ENCODE measurements around the gene PRSS36.

The PRSS36 gene

GRCh38 chr16:31130899-31131298, 19.0 kb downstream of the PRSS36 start:
- no peak for DNase-seq (ENCODE audit: low read depth)
- Histone ChIP-seq H3K4me3 (ENCODE audit: low read length) (no peak overlapping the region), H3K27me3 (replicated peaks; ENCODE audit: control insufficient read depth, insufficient read depth, low read length) (peaks cover 5% of the 10 kb centered on the region), H3K9me3 (ENCODE audit: control insufficient read depth, low read length) (no peaks in the 10 kb centered on the region), H3K4me1 (ENCODE audit: control insufficient read depth, insufficient read depth, low read length) (peaks cover 10% of the 10 kb centered on the region), H3K9ac (ENCODE audit: low read length) (no peak overlapping the region), H3K36me3 (ENCODE audit: control insufficient read depth, insufficient read depth, low read length, severe bottlenecking) (peaks cover 35% of the 10 kb centered on the region)

DNA sequence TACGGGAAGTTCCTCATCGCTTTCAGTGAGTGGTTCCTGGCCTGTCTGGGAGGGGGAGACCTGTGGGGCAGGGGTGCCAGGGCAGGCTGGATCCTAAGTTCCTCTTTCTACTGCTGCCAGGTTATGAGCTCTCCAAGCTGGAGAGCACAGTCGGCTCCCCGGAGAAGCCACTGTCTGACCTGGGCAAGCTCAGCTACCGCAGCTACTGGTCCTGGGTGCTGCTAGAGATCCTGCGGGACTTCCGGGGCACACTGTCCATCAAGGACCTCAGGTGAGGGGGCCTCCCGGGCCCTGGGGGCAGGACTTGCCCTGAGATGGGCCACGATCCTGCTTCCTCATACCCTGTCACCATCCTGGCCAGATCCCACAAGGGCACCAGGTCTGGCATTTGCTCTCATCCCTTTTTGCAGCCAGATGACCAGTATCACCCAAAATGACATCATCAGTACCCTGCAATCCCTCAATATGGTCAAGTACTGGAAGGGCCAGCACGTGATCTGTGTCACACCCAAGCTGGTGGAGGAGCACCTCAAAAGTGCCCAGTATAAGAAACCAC, 19.5 kb downstream of the PRSS36 start:
- peaks cover 35% of the 10 kb centered on the region for H3K36me3 ChIP-seq (ENCODE audit: control insufficient read depth, insufficient read depth, low read length, severe bottlenecking)
- no peak overlapping the region for H3K9ac ChIP-seq (ENCODE audit: low read length)
- no peak for DNase-seq (ENCODE audit: low read depth)
- H3K4me1 ChIP-seq (ENCODE audit: control insufficient read depth, insufficient read depth, low read length) = peaks cover 10% of the 10 kb centered on the region
- H3K4me3 ChIP-seq (ENCODE audit: low read length) = no peak overlapping the region
- no peaks in the 10 kb centered on the region for H3K9me3 ChIP-seq (ENCODE audit: control insufficient read depth, low read length)
- peaks cover 5% of the 10 kb centered on the region for H3K27me3 ChIP-seq (replicated peaks; ENCODE audit: control insufficient read depth, insufficient read depth, low read length)

GRCh38 chr16:31129568-31130335, 20.1 kb downstream of the PRSS36 start:
- Histone ChIP-seq H3K4me1 (ENCODE audit: control insufficient read depth, insufficient read depth, low read length) (peaks cover 6% of the 10 kb centered on the region), H3K36me3 (ENCODE audit: control insufficient read depth, insufficient read depth, low read length, severe bottlenecking) (peaks cover 35% of the 10 kb centered on the region), H3K9ac (ENCODE audit: low read length) (no peak overlapping the region), H3K9me3 (ENCODE audit: control insufficient read depth, low read length) (no peaks in the 10 kb centered on the region), H3K27me3 (replicated peaks; ENCODE audit: control insufficient read depth, insufficient read depth, low read length) (peaks cover under 1% of the 10 kb centered on the region), H3K4me3 (ENCODE audit: low read length) (no peak overlapping the region)
- DNase-seq (ENCODE audit: low read depth) = no peak

DNA sequence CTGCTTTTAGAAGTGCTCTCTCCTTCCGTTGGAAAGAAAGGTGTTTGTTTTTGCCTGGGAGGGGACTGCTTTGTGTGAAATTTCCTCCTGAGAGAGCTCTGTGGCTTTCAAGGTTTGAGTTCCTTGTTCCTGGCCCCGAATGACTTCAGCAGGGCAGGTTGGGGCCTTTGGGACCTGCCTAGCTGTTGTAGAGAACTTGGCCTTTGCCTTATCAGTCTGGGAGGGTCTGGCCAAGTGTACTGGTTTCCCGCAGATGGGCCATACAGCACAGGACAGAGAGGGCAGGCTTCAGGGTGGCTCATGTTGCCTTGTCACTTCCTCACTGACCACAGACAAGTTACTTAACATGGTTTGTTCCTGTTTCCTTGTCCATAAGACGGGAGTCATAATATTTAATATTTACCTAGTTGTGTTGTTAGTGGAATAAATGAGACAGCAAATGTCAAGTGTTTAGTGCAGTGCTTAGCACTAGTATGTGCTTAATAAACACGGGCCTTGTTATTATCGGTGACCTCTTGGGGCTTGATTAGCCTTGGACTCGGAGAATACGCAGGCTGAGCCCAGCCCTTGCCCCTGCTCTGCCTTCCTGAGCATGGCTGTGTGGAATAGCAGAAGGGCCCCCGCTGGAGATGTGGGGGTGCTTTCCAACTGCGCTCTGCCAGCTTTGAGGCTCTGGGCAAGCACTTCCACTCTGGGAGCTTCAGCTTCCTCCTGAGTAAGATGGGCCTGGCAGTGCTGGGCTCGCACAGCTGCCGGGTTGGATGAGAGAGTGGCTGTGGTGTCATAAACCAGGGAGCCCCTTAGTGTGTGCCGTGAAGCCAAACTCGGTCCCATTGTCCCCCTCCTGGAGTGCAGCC, 20.9 kb downstream of the PRSS36 start:
- H3K4me3 ChIP-seq (ENCODE audit: low read length) = no peak overlapping the region
- peaks cover 40% of the 10 kb centered on the region for H3K36me3 ChIP-seq (ENCODE audit: control insufficient read depth, insufficient read depth, low read length, severe bottlenecking)
- H3K9ac ChIP-seq (ENCODE audit: low read length) = no peak overlapping the region
- H3K27me3 ChIP-seq (replicated peaks; ENCODE audit: control insufficient read depth, insufficient read depth, low read length) = no peaks in the 10 kb centered on the region
- H3K4me1 ChIP-seq (ENCODE audit: control insufficient read depth, insufficient read depth, low read length) = peaks cover 4% of the 10 kb centered on the region
- H3K9me3 ChIP-seq (ENCODE audit: control insufficient read depth, low read length) = no peaks in the 10 kb centered on the region
- no peak for DNase-seq (ENCODE audit: low read depth)

DNA sequence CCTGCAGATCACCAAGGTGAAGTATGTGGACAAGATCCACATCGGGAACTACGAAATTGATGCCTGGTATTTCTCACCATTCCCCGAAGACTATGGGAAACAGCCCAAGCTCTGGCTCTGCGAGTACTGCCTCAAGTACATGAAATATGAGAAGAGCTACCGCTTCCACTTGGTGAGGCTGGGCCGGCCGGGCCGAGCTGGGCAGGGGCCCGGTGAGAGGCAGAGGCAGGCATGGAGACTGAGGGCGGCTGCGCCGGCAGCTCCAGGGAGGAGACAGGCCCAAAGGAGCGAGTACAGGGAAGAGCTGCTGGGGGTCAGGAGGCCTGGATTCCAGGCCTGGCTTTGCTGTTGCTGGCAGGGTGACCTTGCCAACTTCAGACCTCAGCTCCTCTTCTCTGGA, 22.7 kb downstream of the PRSS36 start:
- Histone ChIP-seq H3K4me1 (ENCODE audit: control insufficient read depth, insufficient read depth, low read length) (peaks cover 4% of the 10 kb centered on the region), H3K9ac (ENCODE audit: low read length) (no peak overlapping the region), H3K36me3 (ENCODE audit: control insufficient read depth, insufficient read depth, low read length, severe bottlenecking) (peaks cover 46% of the 10 kb centered on the region), H3K9me3 (ENCODE audit: control insufficient read depth, low read length) (no peaks in the 10 kb centered on the region), H3K27me3 (replicated peaks; ENCODE audit: control insufficient read depth, insufficient read depth, low read length) (no peaks in the 10 kb centered on the region), H3K4me3 (ENCODE audit: low read length) (no peak overlapping the region)
- DNase-seq (ENCODE audit: low read depth) = no peak

DNA sequence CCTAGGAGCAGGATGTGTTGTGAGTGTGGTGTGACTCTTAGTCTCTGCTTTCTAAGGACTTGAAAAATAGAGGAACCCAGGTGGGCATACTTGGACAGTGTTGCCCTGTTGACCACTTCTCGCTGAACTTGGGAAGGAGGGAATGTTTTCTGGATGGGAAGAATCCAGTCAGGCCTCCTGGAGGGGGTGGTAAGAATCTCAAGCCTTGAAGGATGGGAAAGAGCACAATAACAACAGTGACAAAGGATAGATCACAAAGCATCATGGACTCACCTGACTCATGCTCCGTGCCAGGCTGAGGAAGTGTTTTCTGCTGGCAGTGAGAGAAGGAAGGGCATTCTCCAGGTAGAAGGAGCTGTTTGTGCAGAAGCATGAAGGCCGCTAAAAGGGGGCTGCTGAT, 24.0 kb downstream of the PRSS36 start:
- H3K4me3 ChIP-seq (ENCODE audit: low read length) = no peak overlapping the region
- no peaks in the 10 kb centered on the region for H3K9me3 ChIP-seq (ENCODE audit: control insufficient read depth, low read length)
- no peaks in the 10 kb centered on the region for H3K27me3 ChIP-seq (replicated peaks; ENCODE audit: control insufficient read depth, insufficient read depth, low read length)
- H3K4me1 ChIP-seq (ENCODE audit: control insufficient read depth, insufficient read depth, low read length) = peaks cover 4% of the 10 kb centered on the region
- H3K36me3 ChIP-seq (ENCODE audit: control insufficient read depth, insufficient read depth, low read length, severe bottlenecking) = peaks cover 47% of the 10 kb centered on the region
- H3K9ac ChIP-seq (ENCODE audit: low read length) = no peak overlapping the region
- no peak for DNase-seq (ENCODE audit: low read depth)

GRCh38 chr16:31120129-31120528, 29.7 kb downstream of the PRSS36 start:
- Histone ChIP-seq H3K36me3 (ENCODE audit: control insufficient read depth, insufficient read depth, low read length, severe bottlenecking) (peaks cover 42% of the 10 kb centered on the region), H3K4me3 (ENCODE audit: low read length) (no peak overlapping the region), H3K27me3 (replicated peaks; ENCODE audit: control insufficient read depth, insufficient read depth, low read length) (no peaks in the 10 kb centered on the region), H3K9ac (ENCODE audit: low read length) (no peak overlapping the region), H3K9me3 (ENCODE audit: control insufficient read depth, low read length) (no peaks in the 10 kb centered on the region), H3K4me1 (ENCODE audit: control insufficient read depth, insufficient read depth, low read length) (peaks cover 12% of the 10 kb centered on the region)
- no peak for DNase-seq (ENCODE audit: low read depth)

DNA sequence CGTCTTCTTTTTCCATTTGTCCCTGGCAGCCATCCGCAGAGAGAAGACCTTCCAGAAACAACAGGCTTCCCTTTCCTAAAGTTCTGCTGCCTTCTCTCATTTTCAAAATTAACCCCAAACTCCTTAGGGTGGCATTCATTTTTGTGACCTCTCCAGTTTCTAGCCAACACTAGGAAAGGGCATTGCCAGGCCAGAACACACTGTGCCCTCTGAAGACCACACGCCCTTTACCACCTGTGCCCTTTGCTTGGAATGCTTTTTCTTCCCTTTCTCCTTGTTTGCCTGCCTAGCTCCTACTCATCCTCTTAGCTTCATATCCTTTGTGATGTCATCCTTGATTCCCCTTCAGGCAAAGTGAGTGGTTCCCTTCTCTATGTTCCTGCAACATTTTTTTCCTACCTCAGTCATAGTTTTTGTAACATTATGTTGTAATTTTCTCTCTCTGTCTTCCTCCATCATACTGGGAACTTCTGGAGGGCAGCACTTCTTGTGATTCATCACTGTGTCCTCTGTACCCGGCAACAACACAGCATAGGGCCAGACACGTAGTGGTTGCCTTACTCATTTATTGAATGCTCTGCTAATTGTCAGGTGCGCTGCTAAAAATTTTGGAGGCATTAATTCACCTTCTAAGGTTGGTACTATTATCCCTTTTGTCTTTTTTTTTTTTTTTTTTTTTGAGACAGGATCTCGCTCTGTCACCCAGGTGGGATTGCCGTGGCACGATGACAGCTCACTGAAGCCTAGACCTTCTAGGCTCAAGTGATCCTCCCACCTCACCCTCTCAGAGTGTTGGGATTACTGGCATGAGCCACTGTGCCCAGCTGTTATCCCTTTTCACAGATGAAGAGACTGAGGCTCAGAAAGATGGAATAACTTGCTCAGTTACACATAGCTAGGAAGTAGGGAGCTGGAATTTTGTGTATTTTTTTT, 31.4 kb downstream of the PRSS36 start:
- H3K9me3 ChIP-seq (ENCODE audit: control insufficient read depth, low read length) = no peaks in the 10 kb centered on the region
- peak overlapping the region; percentile 91 for H3K4me3 ChIP-seq (ENCODE audit: low read length)
- peak overlapping the region; percentile 96 for H3K9ac ChIP-seq (ENCODE audit: low read length)
- H3K4me1 ChIP-seq (ENCODE audit: control insufficient read depth, insufficient read depth, low read length) = peaks cover 12% of the 10 kb centered on the region
- DNase-seq (ENCODE audit: low read depth) = peak; percentile 83
- H3K27me3 ChIP-seq (replicated peaks; ENCODE audit: control insufficient read depth, insufficient read depth, low read length) = no peaks in the 10 kb centered on the region
- H3K36me3 ChIP-seq (ENCODE audit: control insufficient read depth, insufficient read depth, low read length, severe bottlenecking) = peaks cover 35% of the 10 kb centered on the region

DNA sequence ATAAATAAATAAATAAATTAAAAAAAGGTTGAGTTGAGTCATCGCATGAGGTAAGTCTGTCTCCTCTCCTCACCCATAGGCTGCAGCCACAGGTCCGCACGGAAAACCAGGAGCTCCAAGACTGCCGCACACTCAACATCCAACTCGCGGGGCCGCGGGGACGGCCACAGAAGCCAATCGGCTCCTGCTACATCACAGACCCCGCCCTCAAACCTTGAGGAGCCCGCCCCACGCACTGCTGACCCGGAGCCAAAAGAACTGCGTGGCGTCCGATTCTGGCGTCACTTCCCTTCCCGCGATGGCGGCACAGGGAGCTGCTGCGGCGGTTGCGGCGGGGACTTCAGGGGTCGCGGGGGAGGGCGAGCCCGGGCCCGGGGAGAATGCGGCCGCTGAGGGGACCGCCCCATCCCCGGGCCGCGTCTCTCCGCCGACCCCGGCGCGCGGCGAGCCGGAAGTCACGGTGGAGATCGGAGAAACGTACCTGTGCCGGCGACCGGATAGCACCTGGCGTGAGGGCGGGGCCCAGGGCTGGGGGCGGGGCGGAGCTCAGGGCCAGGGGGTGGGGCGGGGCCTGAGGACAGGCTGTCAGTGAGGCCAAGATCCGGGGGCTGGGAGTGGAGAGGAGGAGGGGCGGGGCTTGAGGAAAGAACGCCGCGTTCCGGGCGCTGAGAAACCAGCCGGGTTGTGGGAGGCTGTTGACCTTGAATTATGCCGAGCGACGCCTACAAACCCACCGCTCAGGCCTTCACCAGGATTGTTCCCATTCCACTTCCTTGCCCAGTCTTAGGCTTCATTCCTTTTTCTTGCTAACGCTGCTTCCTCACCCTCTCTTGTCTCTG, 32.3 kb downstream of the PRSS36 start, which contains the start of gene KAT8:
Gene KAT8 (plus strand): TSS at position 281 of the 839 bp plus-strand sequence. CDS start 18 bp downstream, at position 299.
- H3K36me3 ChIP-seq (ENCODE audit: control insufficient read depth, insufficient read depth, low read length, severe bottlenecking) = peaks cover 40% of the 10 kb centered on the region
- no peaks in the 10 kb centered on the region for H3K9me3 ChIP-seq (ENCODE audit: control insufficient read depth, low read length)
- peak within 1 kb of the TSS; percentile 96 for H3K9ac ChIP-seq (ENCODE audit: low read length)
- peak; percentile 99 for DNase-seq (ENCODE audit: low read depth)
- H3K27me3 ChIP-seq (replicated peaks; ENCODE audit: control insufficient read depth, insufficient read depth, low read length) = no peaks in the 10 kb centered on the region
- H3K4me1 ChIP-seq (ENCODE audit: control insufficient read depth, insufficient read depth, low read length) = peaks cover 12% of the 10 kb centered on the region
- peak within 1 kb of the TSS; percentile 91 for H3K4me3 ChIP-seq (ENCODE audit: low read length)

- Histone ChIP-seq H3K27me3 (replicated peaks; ENCODE audit: control insufficient read depth, insufficient read depth, low read length) (no peaks in the 10 kb centered on the region), H3K36me3 (ENCODE audit: control insufficient read depth, insufficient read depth, low read length, severe bottlenecking) (peaks cover 43% of the 10 kb centered on the region), H3K9me3 (ENCODE audit: control insufficient read depth, low read length) (no peaks in the 10 kb centered on the region), H3K4me1 (ENCODE audit: control insufficient read depth, insufficient read depth, low read length) (peaks cover 12% of the 10 kb centered on the region), H3K4me3 (ENCODE audit: low read length) (no peak overlapping the region), H3K9ac (ENCODE audit: low read length) (no peak overlapping the region)
- DNase-seq (ENCODE audit: low read depth) = no peak
These were observed 35.4 kb downstream of the PRSS36 start for GRCh38 chr16:31114468-31114867.

Data from adipocyte (in vitro differentiated cells).